ENCODE measurements around the gene GABRB2.
"Not testable (repeated sequence)": the region's sequence is repeated elsewhere in the genome, so short reads cannot be mapped to it uniquely, and the experiment has no call there.

The GABRB2 gene

DNA sequence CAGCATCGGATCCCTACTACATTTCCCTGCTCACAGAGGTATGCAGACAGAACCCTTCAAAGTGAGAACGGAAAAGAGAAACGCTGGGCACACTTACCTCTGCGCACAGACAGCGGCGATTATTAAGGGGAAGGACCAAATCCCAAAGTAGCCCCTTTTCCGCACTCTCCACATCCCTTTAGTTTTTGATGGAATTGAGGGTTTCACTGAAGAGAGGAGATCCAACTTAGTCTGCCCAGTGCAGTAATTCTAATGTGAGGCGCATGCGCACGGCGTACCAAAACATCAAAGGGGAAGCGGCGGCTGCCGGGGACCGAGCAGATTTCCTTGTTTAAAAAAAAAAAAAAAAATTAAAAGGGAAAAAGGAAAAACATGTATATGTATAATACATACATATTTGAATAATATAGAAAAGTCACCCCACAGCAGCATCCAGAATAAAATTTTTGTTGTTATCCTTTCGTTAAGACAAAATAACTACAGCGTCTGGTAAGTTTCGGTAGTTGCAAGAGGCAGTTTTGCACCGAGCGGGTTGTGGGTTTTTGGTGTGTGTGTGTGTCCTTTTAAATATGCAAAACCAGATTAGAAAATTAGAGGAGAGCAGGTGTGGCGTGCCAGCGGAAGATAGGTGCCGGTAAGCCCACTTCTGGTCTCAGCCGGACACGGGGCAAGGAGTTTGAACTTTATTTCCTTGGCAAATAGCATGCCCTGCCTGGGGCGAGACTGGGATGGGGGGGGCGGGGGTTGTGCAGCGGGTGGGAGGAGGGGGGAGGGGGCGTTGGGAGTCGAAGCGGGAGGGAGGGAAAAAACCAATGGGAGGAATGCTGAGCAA lies at the start of gene GABRB2:
Gene GABRB2 (minus strand): TSS at position 256 of the 832 bp plus-strand sequence. CDS start 82 bp downstream, at position 174.
- peak; percentile 18 for DNase-seq

DNA sequence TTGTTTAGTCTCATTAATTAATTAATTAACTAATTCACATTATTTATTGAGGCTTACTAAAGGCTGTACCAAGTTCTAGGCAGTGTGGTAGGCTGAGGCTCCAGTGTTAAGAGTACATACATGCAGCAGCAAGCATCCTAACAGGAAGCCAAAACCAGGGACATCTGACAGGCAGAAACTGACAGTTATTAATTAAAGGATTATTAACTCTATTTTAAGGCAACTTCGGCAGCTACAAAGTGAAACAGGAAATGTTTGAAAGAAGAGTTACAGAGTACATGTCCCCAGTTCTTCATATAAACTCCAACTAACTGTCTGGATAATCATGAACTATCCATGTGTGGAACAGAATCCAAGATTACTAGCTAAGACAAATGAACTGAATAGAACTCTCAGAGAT lies 39.3 kb upstream of the GABRB2 start:
- no peak for DNase-seq

DNA sequence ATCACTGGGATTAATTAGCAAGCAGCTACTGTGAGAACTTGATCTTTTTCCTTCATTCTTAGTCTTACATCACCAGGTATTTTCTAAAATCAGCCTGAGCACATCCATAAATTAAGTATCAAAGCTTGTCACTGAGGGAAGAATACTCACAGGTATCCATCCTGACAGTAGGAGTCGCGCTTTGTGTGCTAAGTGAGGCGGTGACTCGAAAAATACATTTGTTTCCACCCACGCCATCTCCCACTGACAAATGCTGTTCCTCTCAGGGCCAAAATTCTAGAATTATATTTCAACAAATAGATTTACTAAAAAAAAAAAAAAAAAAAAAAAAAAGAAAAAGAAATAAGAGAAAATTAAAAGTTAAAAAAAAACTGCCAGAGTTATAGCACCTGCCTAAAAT lies 34.1 kb upstream of the GABRB2 start:
- DNase-seq = no peak

DNA sequence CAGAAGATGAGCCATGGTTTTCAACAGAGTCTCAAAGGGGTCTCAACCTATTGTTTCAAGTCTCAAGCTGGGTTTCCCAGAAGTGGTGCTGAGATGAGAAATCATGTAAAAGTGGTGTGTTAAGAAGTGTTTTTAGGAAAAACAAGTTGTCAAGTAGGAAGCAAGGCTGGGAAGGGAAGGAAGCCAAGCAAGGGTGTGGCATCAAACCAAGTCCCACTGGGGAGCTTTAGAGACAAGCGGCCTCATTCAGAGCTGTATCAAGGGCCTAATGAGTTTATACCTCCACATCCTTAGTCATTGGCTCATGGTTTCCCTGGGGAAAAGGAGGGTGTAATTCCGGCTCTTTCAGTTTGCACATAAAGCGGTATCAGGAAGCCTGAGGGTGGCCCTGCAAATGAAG lies 26.4 kb upstream of the GABRB2 start:
- DNase-seq = no peak

DNA sequence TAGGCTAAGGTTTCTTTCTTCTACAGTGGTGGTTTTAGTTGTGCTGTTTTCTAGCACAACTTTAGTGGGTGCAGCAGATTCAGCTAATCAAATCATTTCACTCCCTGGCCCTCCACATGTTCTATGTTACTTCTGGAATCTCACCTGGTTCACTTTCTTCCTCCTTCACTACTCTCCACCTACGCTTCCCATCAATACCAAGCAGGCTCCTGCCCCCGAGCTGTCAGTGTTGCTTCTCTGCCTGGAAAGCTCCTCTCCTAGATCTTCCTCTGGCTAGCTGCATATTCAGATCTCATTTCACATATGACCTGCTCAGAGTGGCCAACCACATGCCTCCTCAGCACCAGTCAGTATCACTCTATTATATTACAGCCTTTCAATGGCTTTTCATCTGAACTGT lies 19.6 kb upstream of the GABRB2 start:
- DNase-seq = no peak

DNA sequence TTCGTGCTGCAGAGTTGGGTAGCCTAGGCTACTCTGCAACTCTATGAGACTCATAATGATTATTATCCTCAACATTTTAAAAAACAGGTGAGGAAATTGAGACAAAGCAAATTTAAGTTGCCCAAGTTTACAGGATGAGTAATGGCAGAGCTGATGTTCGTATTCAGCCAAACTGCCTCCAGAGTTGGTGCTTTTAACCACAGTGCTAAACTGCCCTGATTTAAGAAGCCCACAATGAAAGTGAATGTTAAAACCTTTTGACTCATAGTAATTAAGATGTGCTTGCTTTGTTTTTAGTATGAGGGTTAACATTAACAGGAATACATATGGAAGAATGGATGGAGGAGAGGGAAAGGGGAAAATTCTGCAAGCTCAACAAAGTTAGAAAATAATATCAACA lies 15.9 kb upstream of the GABRB2 start:
- no peak for DNase-seq

DNA sequence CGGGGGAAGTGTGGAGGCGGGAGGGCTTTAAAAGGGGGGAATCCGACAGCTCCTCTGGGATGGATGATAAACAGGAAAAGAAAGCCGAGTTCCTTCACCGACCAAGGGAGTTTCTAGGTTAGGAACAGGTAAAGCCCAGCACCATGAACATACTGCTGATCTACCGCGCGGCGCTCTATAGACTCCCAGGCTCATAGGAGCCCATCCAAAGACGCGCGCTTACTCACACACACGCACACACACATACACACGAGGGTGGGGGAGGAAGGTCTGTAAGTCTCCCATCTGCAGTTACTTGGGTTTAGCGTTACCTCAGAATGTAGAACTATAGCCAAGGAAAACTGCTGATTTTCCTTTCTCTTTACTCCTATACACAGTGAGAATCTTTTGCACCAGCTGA lies 2.6 kb upstream of the GABRB2 start:
- DNase-seq = peak; percentile 44

DNA sequence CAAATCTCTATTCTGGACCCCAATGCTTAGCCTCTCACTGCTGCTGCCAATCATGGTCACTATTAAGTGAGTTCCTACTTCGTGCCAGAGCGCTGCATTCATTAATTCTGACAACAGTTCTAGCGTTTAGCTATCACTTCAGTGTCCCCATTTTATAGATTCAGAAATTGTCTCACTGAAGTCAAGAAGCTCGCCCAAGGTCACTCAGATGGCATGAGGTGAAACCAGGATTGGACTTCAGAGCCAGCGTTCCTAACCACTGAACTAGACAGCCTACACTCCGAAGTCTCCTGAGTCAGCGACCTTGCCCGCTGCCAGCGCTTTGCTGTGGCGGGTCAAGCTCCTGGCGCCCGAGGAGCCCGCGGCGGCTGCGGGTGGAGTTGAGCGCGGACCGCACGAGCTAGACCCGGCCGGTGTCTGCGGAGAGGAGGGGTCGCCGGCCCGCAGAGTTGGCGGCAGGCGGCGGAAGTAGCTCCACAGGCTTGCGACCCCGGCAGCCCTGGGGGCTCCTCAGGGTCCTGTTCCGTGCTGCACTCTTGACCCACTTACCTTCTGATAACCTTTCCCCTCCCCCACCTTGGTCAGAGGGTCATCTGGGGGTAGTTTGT lies 2.1 kb upstream of the GABRB2 start:
- DNase-seq = no peak

DNA sequence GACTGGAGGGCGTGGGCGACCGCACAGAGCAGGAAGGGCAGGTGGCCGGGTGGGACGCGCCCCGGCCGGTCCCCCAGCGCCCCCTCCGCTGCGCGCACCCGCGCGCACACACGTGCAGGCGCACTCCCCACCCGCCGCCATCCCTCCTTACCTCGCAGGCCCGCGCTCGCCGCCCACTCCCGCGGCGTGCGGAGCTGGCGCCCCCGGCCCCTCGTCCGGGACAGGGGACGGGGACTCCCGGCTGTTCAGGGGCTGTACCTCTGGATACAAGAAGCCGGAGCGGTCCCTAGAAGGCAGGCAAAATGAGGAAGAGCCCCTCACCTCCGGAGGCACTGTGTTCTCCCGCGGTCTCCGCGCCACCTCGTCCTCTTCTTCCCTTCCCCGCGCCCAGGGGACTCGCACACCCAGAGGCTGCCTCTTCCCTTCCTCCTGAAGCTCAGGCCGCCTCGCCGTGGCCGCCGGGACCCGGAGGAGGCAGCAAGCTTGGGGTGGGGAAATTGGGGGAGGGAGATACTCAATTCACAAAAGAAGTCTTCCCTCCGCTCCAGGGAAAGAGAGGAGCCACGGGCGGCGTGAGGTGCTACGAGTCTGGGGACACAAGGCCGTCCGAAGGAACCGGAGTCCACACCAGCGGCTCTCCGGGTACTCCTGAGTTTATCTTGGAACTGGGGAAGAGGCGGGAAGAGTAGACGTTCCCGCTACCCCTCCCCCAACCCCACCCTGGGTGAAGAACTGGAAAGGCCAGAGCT lies 1.4 kb upstream of the GABRB2 start:
- no peak for DNase-seq

DNA sequence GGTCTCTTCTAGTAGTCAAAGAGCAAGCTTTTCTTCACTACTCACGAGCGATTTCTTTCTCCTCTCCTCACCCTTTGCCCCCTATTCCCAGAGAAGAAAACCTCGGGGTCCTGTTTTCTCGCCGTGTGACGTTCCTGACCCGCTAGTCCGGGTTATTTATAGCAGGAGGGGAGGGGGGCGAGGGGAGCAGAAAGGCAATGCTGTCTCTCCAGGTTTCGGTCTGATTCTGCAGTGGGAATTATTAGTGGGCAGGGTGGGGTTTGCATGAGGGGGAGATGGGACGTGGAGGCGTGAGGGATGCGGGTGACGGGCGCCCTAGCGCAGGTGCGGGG lies 847 bp upstream of the GABRB2 start:
- no peak for DNase-seq

DNA sequence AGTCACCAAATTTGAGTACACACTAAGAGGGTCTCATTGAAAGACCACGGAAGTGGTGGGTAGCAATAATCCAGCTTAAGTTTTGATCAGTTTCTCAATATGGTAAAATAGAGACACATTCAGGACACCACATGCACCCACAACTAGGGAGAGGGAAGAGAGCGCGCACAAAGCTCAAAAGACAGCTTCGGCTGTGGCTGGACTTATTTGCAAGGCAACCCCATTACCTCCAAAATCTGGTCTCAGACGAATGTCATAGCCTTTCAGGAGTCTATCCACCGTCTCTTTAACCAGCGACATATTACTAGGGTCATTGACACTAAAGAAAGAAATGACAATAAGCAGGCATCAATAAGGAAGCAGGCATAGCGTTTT lies 443 bp downstream of the GABRB2 start:
- no peak for DNase-seq

DNA sequence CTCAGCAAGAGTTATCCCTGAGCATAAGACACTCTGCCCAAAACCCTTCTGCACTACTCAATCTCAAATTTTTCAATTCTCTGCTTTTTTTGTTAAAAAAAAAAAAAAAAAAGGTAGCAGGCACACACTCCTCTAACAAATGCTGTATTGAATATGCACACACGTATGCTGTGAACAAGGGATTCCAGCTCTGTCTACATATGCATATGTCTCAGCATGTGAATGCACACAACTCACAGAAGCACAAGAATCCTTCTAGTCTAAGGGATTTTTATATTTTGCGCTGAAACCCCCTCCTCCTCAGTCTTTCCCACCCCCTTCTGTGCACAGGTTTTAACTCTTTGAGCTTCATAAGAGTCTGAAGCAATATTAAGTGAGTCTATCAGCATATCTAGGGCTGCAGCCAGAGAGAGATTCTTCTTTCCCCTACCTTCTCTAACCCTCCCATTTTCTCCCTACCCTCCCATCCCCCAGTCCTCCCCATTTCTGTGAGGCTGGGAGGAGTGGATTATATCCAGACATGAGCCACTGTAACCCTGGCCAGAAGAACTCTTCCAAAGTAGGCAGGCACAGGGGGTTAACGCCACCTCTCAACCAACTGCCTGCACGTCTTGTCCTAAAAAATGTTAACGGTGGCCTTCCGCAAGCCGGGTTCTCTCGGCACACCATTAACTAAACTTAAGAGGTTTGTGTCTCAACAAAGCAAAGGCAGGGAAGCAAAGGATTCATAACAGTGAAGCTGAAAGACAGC lies 1.0 kb downstream of the GABRB2 start:
- no peak for DNase-seq

DNA sequence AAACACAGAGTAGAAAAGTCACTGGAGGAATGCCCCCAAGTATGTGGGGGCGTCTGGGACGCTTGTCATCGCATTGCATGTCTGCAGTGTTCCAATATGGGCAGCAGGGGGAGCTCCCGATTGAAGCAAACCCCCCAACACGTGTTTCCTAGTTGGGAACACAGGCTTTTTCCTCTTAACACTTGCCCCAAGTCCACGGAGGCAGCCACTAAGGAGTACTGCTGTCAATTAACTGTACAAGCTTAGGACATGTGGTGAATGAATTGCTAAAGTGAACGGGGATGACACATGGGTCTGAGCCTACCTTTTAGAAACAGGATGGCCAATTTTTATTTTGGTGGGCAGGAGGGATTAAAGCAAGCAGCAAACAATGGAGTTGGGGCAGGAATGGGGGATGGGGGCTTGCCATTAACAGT lies 2.2 kb downstream of the GABRB2 start:
- DNase-seq = peak; percentile 31

DNA sequence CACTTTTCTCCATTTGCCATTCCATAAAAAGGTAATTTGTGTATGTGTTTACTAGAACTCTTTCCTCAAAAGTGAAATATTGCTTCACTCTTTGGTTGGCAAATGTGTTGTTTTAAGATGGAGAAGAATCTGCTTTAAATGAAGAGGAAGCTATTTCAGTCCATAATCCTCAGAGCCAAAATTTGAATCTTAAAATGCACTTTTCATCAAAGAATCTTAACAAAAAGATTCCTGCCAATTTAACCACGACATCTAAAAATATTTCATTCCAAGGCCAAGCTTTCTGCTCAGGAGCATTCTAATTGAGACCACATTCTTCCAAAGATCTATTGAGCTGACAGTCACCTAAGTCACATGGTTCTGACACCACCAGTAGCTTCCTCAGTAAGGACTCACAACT lies 7.5 kb downstream of the GABRB2 start:
- DNase-seq = no peak

DNA sequence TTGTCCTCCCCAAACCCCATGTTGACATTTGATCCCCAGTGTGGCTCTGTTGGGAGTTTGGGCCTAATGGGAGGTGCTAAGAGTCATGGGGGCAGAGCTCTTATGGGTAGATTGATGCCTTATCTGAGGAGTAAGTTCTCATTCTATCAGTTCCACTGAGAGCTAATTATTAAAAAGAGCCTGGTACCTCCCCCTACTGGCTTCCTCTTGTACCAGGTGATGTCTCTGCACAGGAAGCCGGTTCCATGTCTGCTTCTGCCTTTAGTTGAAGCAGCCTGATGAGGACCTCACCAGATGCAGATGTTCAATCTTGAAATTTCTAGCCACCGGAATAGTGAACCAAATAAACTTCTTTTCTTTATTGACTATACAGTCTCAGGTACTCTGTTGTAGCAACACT lies 10.8 kb downstream of the GABRB2 start:
- no peak for DNase-seq

DNA sequence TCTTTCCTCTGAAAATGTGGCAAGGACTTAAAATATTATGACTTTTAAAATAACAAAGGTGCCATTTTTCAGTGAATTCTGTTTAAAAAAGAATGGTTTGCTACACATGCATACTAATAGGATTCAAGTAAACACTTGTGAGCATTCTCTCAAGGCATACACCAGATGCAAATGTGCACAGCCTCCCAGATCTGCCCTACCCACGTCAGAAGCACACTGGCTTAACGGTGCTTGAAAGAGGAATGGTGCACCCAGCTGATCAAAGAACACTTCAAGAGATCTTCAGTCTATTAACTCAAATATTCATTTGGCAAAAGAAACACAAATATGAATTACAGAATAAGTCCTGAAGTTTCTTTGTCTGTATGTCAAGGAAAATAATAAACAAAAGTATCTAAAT lies 15.8 kb downstream of the GABRB2 start:
- no peak for DNase-seq

DNA sequence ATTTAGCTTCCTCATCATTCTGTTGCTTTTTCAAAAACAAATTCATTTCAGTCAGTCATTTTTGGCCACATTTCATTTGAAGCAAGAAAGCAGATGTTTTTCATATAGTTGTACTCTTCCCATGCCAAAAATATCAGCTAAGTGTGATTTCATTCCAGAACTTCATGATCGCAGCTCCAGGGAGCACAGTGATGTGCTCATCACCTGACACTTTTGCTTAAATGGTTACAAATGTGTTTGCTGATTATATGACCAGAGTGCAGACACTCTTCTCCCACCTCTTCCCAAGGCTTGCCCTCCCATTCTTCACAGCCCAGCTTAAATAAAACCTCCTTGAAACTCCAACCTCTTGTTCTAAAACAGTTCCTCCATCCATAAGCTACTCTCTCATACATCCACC lies 32.6 kb downstream of the GABRB2 start:
- DNase-seq = no peak

DNA sequence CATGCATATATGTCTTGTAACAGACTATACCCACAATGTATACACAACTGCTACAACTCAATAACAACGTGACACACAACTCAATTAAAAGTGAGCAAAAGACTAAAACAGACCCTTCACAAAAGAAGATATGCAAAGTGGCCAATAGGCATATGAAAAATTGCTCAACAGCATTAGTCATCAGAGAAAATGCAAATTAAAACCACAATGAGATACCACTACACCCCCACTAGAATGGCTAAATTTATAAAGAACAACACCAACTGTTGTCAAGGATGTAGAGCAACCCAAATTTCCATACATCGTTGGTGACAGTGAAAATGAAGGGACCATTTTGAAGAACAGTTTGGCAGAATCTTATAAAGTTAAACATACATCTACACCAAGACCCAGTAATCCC lies 38.9 kb downstream of the GABRB2 start:
- peak; percentile 34 for DNase-seq

DNA sequence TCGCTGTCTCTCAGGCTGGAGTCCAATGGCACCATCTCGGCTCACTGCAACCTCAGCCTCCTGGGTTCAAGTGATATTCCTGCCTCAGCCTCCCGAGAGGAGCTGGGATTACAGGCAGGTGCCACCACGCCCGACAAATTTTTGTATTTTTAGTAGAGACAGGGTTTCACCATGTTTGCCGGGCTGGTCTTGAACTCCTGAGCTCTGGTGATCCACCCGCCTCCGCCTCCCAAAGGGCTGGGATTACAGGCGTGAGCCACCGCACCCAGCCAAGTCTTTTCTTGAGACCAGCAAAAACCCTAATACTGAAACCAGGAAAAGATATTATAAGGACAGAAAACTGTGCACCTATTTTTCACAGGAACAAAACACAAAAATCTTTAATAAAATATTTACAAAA lies 41.4 kb downstream of the GABRB2 start:
- not testable (repeated sequence) for DNase-seq

DNA sequence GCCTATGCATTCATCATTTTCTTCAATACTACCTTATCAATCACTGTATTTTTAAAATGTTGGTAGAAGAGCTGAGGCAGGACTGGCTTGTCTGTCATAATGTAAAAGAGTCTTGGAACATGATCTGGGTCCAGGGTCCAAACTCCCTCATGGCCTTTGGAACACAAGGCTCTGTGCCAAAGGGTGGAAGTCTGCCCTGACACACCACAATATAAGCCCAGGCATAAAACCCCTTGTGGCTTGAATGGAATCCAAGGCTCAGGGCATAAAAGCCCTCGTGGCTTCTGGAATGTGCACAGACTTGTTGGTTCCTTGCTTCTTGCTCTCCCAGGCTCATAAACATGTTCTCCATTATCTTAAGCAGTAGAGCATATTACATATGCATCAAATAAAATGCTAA lies 48.0 kb downstream of the GABRB2 start:
- DNase-seq = no peak

DNA sequence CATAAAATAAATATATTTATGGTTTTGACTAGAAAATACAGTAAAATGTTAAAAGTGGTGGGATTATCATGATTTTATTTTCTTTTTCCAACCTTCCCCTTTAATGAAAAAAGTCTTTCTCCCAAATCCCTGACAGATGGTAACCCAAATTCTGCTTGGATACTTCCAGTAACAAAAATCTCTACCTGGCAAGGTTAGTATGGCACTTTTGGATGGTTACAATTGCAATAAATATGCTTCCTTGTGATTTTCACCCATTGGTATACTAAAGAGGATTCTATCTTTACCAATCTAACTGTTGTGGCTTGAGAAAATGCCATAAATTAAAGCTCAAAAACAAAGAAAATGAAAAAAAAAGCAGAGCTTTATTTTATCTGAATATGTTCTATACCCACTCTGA lies 62.8 kb downstream of the GABRB2 start:
- no peak for DNase-seq

DNA sequence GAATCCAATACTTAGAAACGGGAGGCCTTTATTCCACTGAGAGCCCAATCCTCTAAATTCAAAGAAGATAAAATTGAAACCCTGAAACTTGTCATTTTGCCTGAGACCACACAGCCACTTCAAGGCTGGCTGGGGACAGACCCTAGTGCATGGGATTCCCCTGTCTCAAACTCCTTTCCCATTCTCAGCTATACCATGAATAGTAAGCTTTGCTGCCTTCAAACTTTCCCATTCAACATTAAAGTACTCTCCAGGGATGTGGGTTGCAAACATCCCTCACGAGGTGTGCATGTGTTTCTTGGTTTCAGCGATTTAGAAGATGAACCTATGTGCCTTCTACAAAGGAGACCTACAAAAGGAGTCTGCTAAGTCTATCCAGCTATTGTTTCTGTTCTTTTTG lies 64.6 kb downstream of the GABRB2 start:
- DNase-seq = no peak

DNA sequence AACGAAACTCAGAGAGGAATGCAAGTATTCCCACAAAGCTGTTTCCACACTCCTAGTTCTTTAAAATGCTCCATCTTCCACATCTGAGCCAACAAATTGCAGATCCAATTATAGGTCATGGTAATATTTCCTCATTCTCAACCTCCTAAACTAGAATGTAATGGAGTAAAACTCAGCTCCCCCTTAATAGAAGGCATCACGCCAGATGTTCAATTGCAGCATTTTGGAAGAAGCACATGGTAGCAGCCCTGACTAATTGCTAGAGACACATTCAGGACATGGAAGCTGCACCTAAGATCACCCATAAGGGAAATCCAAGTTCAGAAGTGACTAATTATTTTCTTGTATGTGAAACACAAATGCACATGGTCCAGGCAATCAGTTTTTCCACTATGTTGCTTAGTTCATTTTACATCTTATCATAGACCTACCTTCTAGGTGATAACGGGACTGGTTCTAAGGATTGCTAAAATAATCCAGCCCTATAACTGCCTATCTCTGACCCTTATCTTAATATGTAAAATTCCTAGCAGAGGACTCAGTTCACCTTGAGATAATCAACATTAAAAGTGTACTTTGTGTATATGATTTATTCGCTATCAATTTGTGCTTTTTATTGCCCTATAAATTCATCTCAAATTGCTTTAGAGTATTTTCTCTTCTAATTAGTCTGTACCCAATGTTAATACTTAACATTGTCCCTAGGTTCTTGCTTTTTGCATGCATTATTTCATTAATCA lies 75.1 kb downstream of the GABRB2 start:
- DNase-seq = no peak

All from fibroblast of skin of right quadriceps (primary cell).